Esophagus (tissue), 2 donors: ENCODE data around the gene GRID1. TPM values are rescaled to one million over a fixed set of nuclear protein-coding genes. Genes with fewer than 3 reads are reported as not detected.

Experiments
- H3K27ac ChIP-seq, 2 donors: one replicate each; pipeline ENCODE4 v1.5.1; 2013; ENCODE audit warnings: low read depth in 2 of 2, mild to moderate bottlenecking in 2 of 2, inconsistent platforms in 1 of 2, low read length in 1 of 2, moderate library complexity in 1 of 2
- H3K27me3 ChIP-seq, 2 donors: one replicate each; pipeline ENCODE4 v1.6.1; 2013; ENCODE audit warnings: low read length in 2 of 2, control low read depth in 1 of 2, mild to moderate bottlenecking in 1 of 2; ENCODE audit not compliant: insufficient read depth in 2 of 2, control insufficient read depth in 1 of 2
- H3K36me3 ChIP-seq, 2 donors: one replicate each; pipeline ENCODE4 v1.6.1; 2013; ENCODE audit warnings: low read length in 1 of 2; ENCODE audit not compliant: control insufficient read depth in 2 of 2, insufficient read depth in 2 of 2
- H3K4me1 ChIP-seq, 2 donors: one replicate each; pipeline ENCODE4 v1.6.1; 2013; ENCODE audit warnings: low read length in 1 of 2; ENCODE audit not compliant: control insufficient read depth in 2 of 2, insufficient read depth in 2 of 2
- H3K4me3 ChIP-seq, 2 donors: one replicate each; pipeline ENCODE4 v1.5.1; 2013; ENCODE audit warnings: low read length in 2 of 2, mild to moderate bottlenecking in 2 of 2, low read depth in 1 of 2, moderate library complexity in 1 of 2
- H3K9me3 ChIP-seq, 2 donors: one replicate each; pipeline ENCODE4 v1.6.1; 2013; ENCODE audit warnings: mild to moderate bottlenecking in 2 of 2, low read depth in 1 of 2, low read length in 1 of 2, moderate library complexity in 1 of 2; ENCODE audit not compliant: control insufficient read depth in 2 of 2, insufficient read depth in 1 of 2
- WGBS, 2 donors: extraction: QIAGEN DNeasy Blood & Tissue Kit; methylation state at CpG; one replicate each; pipeline ENCODE4 v1.1.7; 2013; 5-methylcytosine and 5-hydroxymethylcytosine counted together
- polyA plus RNA-seq, 2 donors: library from polyadenylated mRNA; stranded (reverse); fragments of 200-250 nt; gene quantifications; one replicate each; pipeline ENCODE4 v1.2.3, GENCODE V29; 2013
- donor health status: healthy with polysubstance abuse.
- donor health status: Bipolar disorder and iron deficiency.

The GRID1 gene
- polyA plus RNA-seq, 2 donors, result 0.04 to 0.32 TPM

DNA sequence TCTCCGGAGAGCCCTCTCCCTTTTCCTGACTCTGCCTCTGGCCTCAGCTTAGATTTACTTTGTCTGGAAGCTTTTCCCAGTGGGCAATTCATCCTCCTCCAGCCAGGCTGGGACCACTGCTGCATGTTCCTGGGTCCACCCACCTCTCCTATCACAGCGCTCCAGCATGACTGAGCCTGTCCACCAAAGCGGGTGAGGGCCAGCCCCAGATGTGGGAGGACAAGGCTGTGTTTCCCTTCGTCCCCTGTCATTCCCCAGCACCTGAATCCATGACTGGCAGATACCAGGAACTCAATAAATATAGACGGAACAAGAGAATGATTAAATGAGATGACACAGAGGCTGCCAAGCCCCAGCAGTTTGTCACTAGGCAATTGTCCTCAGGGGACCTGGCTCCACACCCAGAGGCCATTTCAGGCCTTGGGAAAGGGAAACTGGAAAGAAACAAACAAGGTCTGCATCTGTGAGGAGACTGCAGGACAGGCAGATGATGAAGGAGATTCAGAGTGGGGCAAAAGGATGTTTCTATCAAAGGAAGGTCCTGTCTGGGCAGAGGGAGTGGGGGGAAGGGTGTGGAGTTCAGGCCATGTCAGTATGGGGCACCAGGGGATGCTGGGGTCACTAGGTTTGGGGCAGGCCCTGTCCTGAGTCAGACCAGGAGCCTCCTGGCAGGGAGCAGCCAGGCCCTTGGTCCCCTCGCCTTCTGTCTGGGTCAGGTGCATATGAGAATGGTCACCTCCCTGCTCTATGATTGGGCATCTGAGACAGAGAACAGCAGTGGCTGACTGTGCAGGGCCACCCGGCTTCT is 576.4 kb downstream of the GRID1 start:
- Histone ChIP-seq H3K4me1 (peaks cover 0 to 2% of the 10 kb centered on the region in 2 donors), H3K4me3 (no peak overlapping the region), H3K36me3 (no peaks in the 10 kb centered on the region), H3K27me3 (no peaks in the 10 kb centered on the region), H3K27ac (no peak overlapping the region), H3K9me3 (no peaks in the 10 kb centered on the region)
- 76 to 86% methylated on average over 7 of the region's 7 CpGs for WGBS, 2 donors

GRCh38 chr10:85789125-85789524 is 577.5 kb downstream of the GRID1 start:
- Histone ChIP-seq H3K27ac (no peak overlapping the region), H3K27me3 (no peaks in the 10 kb centered on the region), H3K4me1 (peaks cover 0 to 2% of the 10 kb centered on the region in 2 donors), H3K9me3 (no peaks in the 10 kb centered on the region), H3K36me3 (no peaks in the 10 kb centered on the region), H3K4me3 (no peak overlapping the region)
- WGBS, 2 donors, result 62 to 71% methylated on average over 3 of the region's 3 CpGs

GRCh38 chr10:85788570-85788969 is 578.0 kb downstream of the GRID1 start:
- Histone ChIP-seq H3K27me3 (no peaks in the 10 kb centered on the region), H3K9me3 (no peaks in the 10 kb centered on the region), H3K36me3 (no peaks in the 10 kb centered on the region), H3K27ac (no peak overlapping the region), H3K4me1 (peaks cover 0 to 2% of the 10 kb centered on the region in 2 donors), H3K4me3 (no peak overlapping the region)
- 80 to 84% methylated on average over 4 of the region's 4 CpGs for WGBS, 2 donors

DNA sequence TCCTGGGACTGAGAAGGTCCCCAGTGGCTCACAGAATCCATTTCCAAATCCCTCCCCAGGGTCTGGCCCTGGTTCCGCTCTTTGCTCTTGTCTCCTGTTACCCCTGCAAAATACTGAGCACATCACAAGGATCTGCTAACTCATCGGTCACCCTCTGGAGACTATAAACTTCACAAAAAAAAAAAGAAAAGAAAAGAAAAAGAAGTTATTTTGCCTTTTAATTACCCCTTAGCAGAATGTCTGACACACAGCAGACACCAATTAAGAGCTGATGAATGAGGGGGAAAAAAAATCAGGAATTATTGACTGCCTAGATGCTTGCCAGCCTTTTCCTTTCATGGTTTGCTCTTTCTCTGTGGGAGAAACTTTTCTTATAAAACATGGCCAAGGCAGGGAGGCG is 578.7 kb downstream of the GRID1 start:
- Histone ChIP-seq H3K27ac (no peak overlapping the region), H3K4me1 (peaks cover 0 to 2% of the 10 kb centered on the region in 2 donors), H3K9me3 (no peaks in the 10 kb centered on the region), H3K4me3 (no peak overlapping the region), H3K27me3 (no peaks in the 10 kb centered on the region), H3K36me3 (no peaks in the 10 kb centered on the region)
- 90 to 95% methylated on average over 3 of the region's 3 CpGs for WGBS, 2 donors

- H3K4me1 ChIP-seq, result peaks cover 0 to under 1% of the 10 kb centered on the region in 2 donors
- no peaks in the 10 kb centered on the region for H3K36me3 ChIP-seq
- no peak overlapping the region for H3K27ac ChIP-seq
- WGBS, 2 donors, result 74 to 77% methylated on average over 5 of the region's 5 CpGs
- no peak overlapping the region for H3K4me3 ChIP-seq
- H3K9me3 ChIP-seq, result no peaks in the 10 kb centered on the region
- H3K27me3 ChIP-seq, result no peaks in the 10 kb centered on the region
Observed at GRCh38 chr10:85787393-85787792, 579.2 kb downstream of the GRID1 start.

- Histone ChIP-seq H3K9me3 (no peaks in the 10 kb centered on the region), H3K4me3 (no peak overlapping the region), H3K36me3 (no peaks in the 10 kb centered on the region), H3K4me1 (no peaks in the 10 kb centered on the region), H3K27ac (no peak overlapping the region), H3K27me3 (no peaks in the 10 kb centered on the region)
- 59 to 72% methylated on average over 10 of the region's 10 CpGs for WGBS, 2 donors
Observed at GRCh38 chr10:85786401-85786899, 580.1 kb downstream of the GRID1 start.

DNA sequence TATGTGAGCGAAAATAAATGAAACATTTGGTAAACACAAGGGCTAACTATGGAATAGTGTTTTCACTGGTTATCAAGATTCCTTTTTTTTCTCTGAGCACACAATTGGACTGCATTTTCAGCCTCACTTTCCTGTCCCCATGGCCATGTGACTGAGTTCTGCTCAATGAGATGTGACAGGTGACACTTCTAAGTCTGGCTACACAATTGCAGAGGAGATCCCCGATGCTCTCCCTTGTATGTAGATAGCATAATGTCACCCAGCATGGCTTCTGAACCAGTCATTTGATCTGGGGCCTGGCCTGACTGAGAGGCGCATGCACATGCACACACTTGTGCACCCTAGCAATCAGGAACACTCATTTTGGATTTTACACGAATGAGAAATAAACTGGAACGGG is 581.8 kb downstream of the GRID1 start:
- no peaks in the 10 kb centered on the region for H3K4me1 ChIP-seq
- WGBS, 2 donors, result 66 to 72% methylated on average over 5 of the region's 5 CpGs
- H3K27me3 ChIP-seq, result no peaks in the 10 kb centered on the region
- no peak overlapping the region for H3K4me3 ChIP-seq
- H3K36me3 ChIP-seq, result no peaks in the 10 kb centered on the region
- no peak overlapping the region for H3K27ac ChIP-seq
- H3K9me3 ChIP-seq, result no peaks in the 10 kb centered on the region

GRCh38 chr10:85781404-85781803 is 585.2 kb downstream of the GRID1 start:
- H3K9me3 ChIP-seq, result no peaks in the 10 kb centered on the region
- no peaks in the 10 kb centered on the region for H3K27me3 ChIP-seq
- H3K4me1 ChIP-seq, result no peaks in the 10 kb centered on the region
- H3K27ac ChIP-seq, result no peak overlapping the region
- no peak overlapping the region for H3K4me3 ChIP-seq
- no peaks in the 10 kb centered on the region for H3K36me3 ChIP-seq
- WGBS, 2 donors, result 74 to 76% methylated on average over 2 of the region's 2 CpGs

- WGBS, 2 donors, result 59 to 69% methylated on average over 2 of the region's 2 CpGs
- no peak overlapping the region for H3K27ac ChIP-seq
- H3K27me3 ChIP-seq, result no peaks in the 10 kb centered on the region
- H3K4me1 ChIP-seq, result no peaks in the 10 kb centered on the region
- no peak overlapping the region for H3K4me3 ChIP-seq
- no peaks in the 10 kb centered on the region for H3K9me3 ChIP-seq
- H3K36me3 ChIP-seq, result no peaks in the 10 kb centered on the region
Observed at GRCh38 chr10:85778074-85778473, 588.5 kb downstream of the GRID1 start.

DNA sequence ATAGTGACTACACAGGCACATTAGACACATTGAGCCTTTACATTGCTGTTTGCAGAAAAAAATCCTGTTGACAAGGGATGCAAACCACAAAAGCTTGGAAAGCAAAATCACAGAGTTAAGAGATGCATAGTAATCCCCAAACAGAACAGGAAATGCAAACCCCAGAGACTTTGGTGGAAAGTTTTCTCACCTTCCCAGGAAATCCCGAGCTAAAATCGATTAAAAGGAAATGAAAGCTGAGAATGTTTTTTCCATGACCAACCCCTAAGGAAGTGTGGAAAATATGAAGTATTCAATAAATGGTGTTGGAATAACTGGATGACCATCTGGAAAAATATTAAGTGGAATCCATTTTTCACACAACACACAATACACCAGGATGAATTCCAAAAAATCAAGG is 598.7 kb downstream of the GRID1 start:
- H3K36me3 ChIP-seq, result no peaks in the 10 kb centered on the region
- no peaks in the 10 kb centered on the region for H3K4me1 ChIP-seq
- 45 to 63% methylated on average over 2 of the region's 2 CpGs for WGBS, 2 donors
- H3K9me3 ChIP-seq, result no peaks in the 10 kb centered on the region
- H3K4me3 ChIP-seq, result no peak overlapping the region
- H3K27ac ChIP-seq, result no peak overlapping the region
- H3K27me3 ChIP-seq, result no peaks in the 10 kb centered on the region
